ENCODE results near the gene HMHB1. TPM values are rescaled to one million over a fixed set of nuclear protein-coding genes. Genes with fewer than 3 reads are reported as not detected.

The HMHB1 gene
- total RNA-seq (2021), result not detected in 2 replicates
- long read RNA-seq, result 0 reads

DNA sequence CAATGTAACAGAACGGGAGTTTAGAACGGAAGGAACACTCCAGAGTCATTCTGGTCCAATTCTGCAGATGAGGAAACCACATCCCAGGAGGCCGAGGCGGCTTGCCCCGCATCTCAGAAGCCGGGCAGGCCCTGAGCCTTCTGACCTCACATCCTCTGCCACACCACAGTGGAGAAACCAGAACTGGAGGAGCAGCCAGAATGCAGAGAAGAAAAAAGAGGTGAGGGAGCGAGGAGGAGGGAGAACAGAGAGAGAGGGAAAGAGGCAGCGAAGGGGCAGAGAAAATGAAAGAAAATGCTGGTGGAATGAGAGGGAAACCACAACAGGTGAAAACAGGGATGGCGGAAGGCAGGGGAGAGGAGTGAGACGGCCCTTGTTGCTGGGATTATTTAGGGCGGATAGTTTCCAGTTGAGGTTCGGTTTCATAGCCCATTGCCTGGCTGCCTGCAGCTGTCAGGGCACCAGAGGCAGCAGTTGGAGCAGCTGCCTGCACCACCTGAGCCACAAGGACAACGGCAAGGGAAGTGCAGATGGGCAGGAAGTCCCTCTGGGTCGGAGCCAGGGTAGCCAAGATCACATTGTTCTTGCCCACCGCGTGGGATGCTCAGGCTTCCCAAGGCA, at the start of gene HMHB1:
TSS of gene HMHB1 (plus strand) at position 77 of the 621 bp plus-strand sequence.
- H2AFZ ChIP-seq (ENCODE audit: low read length), result no peak within 1 kb of the TSS

More for the DNA sequence above, at the start of gene HMHB1:
- no peaks in the 10 kb centered on the region for H3K23me2 ChIP-seq (ENCODE audit: insufficient read length, low read depth, low read length, poor library complexity, severe bottlenecking)
- no peaks in the 10 kb centered on the region for H3K79me1 ChIP-seq (ENCODE audit: insufficient read depth, low read depth, low read length, poor library complexity, severe bottlenecking)
- H4K5ac ChIP-seq (ENCODE audit: insufficient read length, low read depth, low read length), result no peak within 1 kb of the TSS
- no peak within 1 kb of the TSS for H3K23ac ChIP-seq (ENCODE audit: insufficient read length, low read depth, low read length)
- no peak within 1 kb of the TSS for H3K9ac ChIP-seq (ENCODE audit: extremely low read depth, insufficient read length, low read length)
- H4K91ac ChIP-seq (ENCODE audit: insufficient read length, low read depth, low read length), result no peak within 1 kb of the TSS
- no peaks in the 10 kb centered on the region for H3K4me1 ChIP-seq (ENCODE audit: insufficient read depth, low read length)
- H2BK12ac ChIP-seq (ENCODE audit: insufficient read length, low read depth, low read length), result no peak within 1 kb of the TSS
- no peak within 1 kb of the TSS for H3K56ac ChIP-seq (ENCODE audit: insufficient read length, low read depth, low read length)
- H4K20me1 ChIP-seq (ENCODE audit: control insufficient read depth, insufficient read depth, insufficient read length), result no peaks in the 10 kb centered on the region
- H2BK15ac ChIP-seq (ENCODE audit: low read depth, low read length), result no peak within 1 kb of the TSS
- no peak within 1 kb of the TSS for H3K4ac ChIP-seq (ENCODE audit: low read depth, low read length)
- no peak within 1 kb of the TSS for H3T11ph ChIP-seq (ENCODE audit: low read length)
- Mint-ChIP-seq H3K9me3 (peaks cover 0 to 5% of the 10 kb centered on the region in 2 experiments; a peak in 3 of 5 replicates), H3K4me3 (no peak within 1 kb of the TSS), H3K27me3 (ENCODE audit: low read depth) (no peaks in the 10 kb centered on the region), H3K36me3 (ENCODE audit: insufficient read depth in 1 of 3, low read depth in 3 of 3) (no peaks in the 10 kb centered on the region), H3K4me1 (no peaks in the 10 kb centered on the region), H3K27ac (no peak within 1 kb of the TSS)
- no peak within 1 kb of the TSS for H3K18ac ChIP-seq (ENCODE audit: insufficient read length, low read depth, low read length)
- H2AK5ac ChIP-seq (ENCODE audit: insufficient read length, low read length), result no peak within 1 kb of the TSS
- no peak within 1 kb of the TSS for H2BK20ac ChIP-seq (ENCODE audit: low read depth, low read length, poor library complexity, severe bottlenecking)
- H3K9me3 ChIP-seq (ENCODE audit: control insufficient read depth, low read depth, low read length), result no peaks in the 10 kb centered on the region
- no peak within 1 kb of the TSS for H2BK120ac ChIP-seq (ENCODE audit: low read depth, low read length, poor library complexity, severe bottlenecking)
- H3K27me3 ChIP-seq (ENCODE audit: insufficient read depth, low read length), result no peaks in the 10 kb centered on the region
- H3K27ac ChIP-seq (ENCODE audit: insufficient read length, low read depth, low read length), result no peak within 1 kb of the TSS
- H3K4me2 ChIP-seq (ENCODE audit: insufficient read depth, insufficient read length, low read length), result no peak within 1 kb of the TSS
- no peak within 1 kb of the TSS; the same call in 1 of the 2 replicates for H3K14ac ChIP-seq (ENCODE audit: insufficient read depth, low read length)
- DNase-seq, result no peak
- no CpG with 5 or more reads among the region's 16 CpGs for WGBS (ENCODE audit: extremely low coverage, insufficient read length, low lambda C conversion rate)
- H2BK5ac ChIP-seq (ENCODE audit: insufficient read length, low read length), result no peak within 1 kb of the TSS
- TF ChIP-seq CTCF (conservative IDR thresholded peaks at IDR 0.05), result no peak
- H4K8ac ChIP-seq (replicated peaks; ENCODE audit: insufficient read length, low read depth, low read length), result no peak within 1 kb of the TSS
- H3K79me2 ChIP-seq (ENCODE audit: insufficient read depth, low read length), result no peaks in the 10 kb centered on the region

Data from H9 (cell line).